Nephron (organoid): ENCODE data around the gene NDUFB6.

ENCODE experiments used
- H3K27ac Mint-ChIP-seq, 3 experiments: 2 replicates each; pipeline ENCODE4 v1.8.0; 2020; ENCODE audit warnings: mixed read lengths in 3 of 3, mild to moderate bottlenecking in 2 of 3, moderate library complexity in 1 of 3
- H3K27me3 Mint-ChIP-seq: 2 replicates; pipeline ENCODE4 v1.8.0; 2021; ENCODE audit warnings: low read depth, mild to moderate bottlenecking, moderate library complexity, mixed read lengths
- H3K36me3 Mint-ChIP-seq: 2 replicates; pipeline ENCODE4 v1.8.0; 2020; ENCODE audit warnings: low read depth, mixed read lengths
- H3K4me1 Mint-ChIP-seq: 2 replicates; pipeline ENCODE4 v1.8.0; 2020; ENCODE audit warnings: mixed read lengths
- H3K4me3 Mint-ChIP-seq, 3 experiments: 2 replicates each; pipeline ENCODE4 v1.8.0; 2020; ENCODE audit warnings: mild to moderate bottlenecking in 3 of 3, mixed read lengths in 3 of 3, moderate library complexity in 2 of 3
- H3K9me3 Mint-ChIP-seq: 2 replicates; pipeline ENCODE4 v1.8.0; 2020; ENCODE audit warnings: mixed read lengths
- TF ChIP-seq, protein P1 (sequence below), 3 experiments: fragments of 200-600 bp; sonication (generic); IDR thresholded peaks; one replicate each; pipeline ENCODE4 v1.5.0; 2021; ENCODE audit warnings: antibody characterized with exemption in 3 of 3; ENCODE audit not compliant: unreplicated experiment in 3 of 3

Gene NDUFB6

GRCh38 chr9:32503008-32503407, 70.0 kb downstream of the NDUFB6 start:
- peaks cover 12% of the 10 kb centered on the region for H3K36me3 Mint-ChIP-seq
- H3K27me3 Mint-ChIP-seq, result no peaks in the 10 kb centered on the region

More at GRCh38 chr9:32503008-32503407, 70.0 kb downstream of the NDUFB6 start:
- no peak overlapping the region for H3K4me3 Mint-ChIP-seq
- TF ChIP-seq, protein P1, sequence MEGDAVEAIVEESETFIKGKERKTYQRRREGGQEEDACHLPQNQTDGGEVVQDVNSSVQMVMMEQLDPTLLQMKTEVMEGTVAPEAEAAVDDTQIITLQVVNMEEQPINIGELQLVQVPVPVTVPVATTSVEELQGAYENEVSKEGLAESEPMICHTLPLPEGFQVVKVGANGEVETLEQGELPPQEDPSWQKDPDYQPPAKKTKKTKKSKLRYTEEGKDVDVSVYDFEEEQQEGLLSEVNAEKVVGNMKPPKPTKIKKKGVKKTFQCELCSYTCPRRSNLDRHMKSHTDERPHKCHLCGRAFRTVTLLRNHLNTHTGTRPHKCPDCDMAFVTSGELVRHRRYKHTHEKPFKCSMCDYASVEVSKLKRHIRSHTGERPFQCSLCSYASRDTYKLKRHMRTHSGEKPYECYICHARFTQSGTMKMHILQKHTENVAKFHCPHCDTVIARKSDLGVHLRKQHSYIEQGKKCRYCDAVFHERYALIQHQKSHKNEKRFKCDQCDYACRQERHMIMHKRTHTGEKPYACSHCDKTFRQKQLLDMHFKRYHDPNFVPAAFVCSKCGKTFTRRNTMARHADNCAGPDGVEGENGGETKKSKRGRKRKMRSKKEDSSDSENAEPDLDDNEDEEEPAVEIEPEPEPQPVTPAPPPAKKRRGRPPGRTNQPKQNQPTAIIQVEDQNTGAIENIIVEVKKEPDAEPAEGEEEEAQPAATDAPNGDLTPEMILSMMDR (IDR thresholded peaks at IDR 0.05; ENCODE audit: unreplicated experiment in 3 of 3), result no peak
- no peak overlapping the region for H3K27ac Mint-ChIP-seq
- H3K4me1 Mint-ChIP-seq, result no peaks in the 10 kb centered on the region
- peaks cover 4% of the 10 kb centered on the region for H3K9me3 Mint-ChIP-seq
